Stimulated activated CD4-positive, alpha-beta T cell treated with anti-CD3 and anti-CD28 coated beads, TNF-alpha, amount 100 ng/mL, for 4 hours (primary cell): ENCODE data around the gene ABAT.

Source experiments
- DNase-seq, 3 experiments: peaks; one replicate each; pipeline ENCODE4 v3.0.0-alpha.2; 2020; ENCODE audit warnings: low read depth in 3 of 3

The ABAT gene

GRCh38 chr16:8717892-8718415 lies 43.5 kb downstream of the ABAT start:
- no peak for DNase-seq

- no peak for DNase-seq
Measured at GRCh38 chr16:8718851-8719680, 44.6 kb downstream of the ABAT start.

- no peak for DNase-seq
Measured at GRCh38 chr16:8720080-8720966, 45.9 kb downstream of the ABAT start.

- no peak for DNase-seq
Measured at GRCh38 chr16:8720967-8721308, 46.5 kb downstream of the ABAT start.

GRCh38 chr16:8721336-8722024 lies 47.1 kb downstream of the ABAT start:
- no peak for DNase-seq

- DNase-seq, result no peak
Measured at GRCh38 chr16:8722025-8722348, 47.6 kb downstream of the ABAT start.

GRCh38 chr16:8725513-8726178 lies 51.2 kb downstream of the ABAT start:
- DNase-seq, result no peak

- no peak for DNase-seq
Measured at GRCh38 chr16:8727131-8727806, 52.9 kb downstream of the ABAT start.

GRCh38 chr16:8727857-8728618 lies 53.6 kb downstream of the ABAT start:
- no peak for DNase-seq

GRCh38 chr16:8729779-8730334 lies 55.4 kb downstream of the ABAT start:
- DNase-seq, result no peak

- DNase-seq, result no peak
Measured at GRCh38 chr16:8730335-8730915, 56.0 kb downstream of the ABAT start.

GRCh38 chr16:8733849-8734540 lies 59.6 kb downstream of the ABAT start:
- no peak for DNase-seq

GRCh38 chr16:8735574-8735973 lies 61.2 kb downstream of the ABAT start:
- no peak for DNase-seq

GRCh38 chr16:8736123-8736668 lies 61.8 kb downstream of the ABAT start:
- DNase-seq, result no peak

GRCh38 chr16:8739151-8739550 lies 64.7 kb downstream of the ABAT start:
- no peak for DNase-seq

GRCh38 chr16:8739989-8740704 lies 65.7 kb downstream of the ABAT start:
- DNase-seq, result no peak

- DNase-seq, result no peak
Measured at GRCh38 chr16:8740775-8741355, 66.4 kb downstream of the ABAT start.

- DNase-seq, result no peak
Measured at GRCh38 chr16:8741636-8742035, 67.2 kb downstream of the ABAT start.
